WTC11 (cell line): ENCODE measurements around the gene DARS2. TPM values are rescaled to one million over a fixed set of nuclear protein-coding genes. Genes with fewer than 3 reads are reported as not detected.

Experiments used
- ATAC-seq: fragments of 200-7000 bp; cut with Tn5 transposase; 2 replicates; pipeline ENCODE4 v1.10.0; 2021; ENCODE audit warnings: mild to moderate bottlenecking, moderate library complexity
- CTCF ChIA-PET: fragments of 300-600 bp; sonication (Branson Sonifier 250); formaldehyde crosslinking; loops from one replicate; lab custom pipeline; 2021; ENCODE audit warnings: antibody characterized with exemption; lab: Charles Lee
- POLR2A ChIA-PET: fragments of 350-600 bp; sonication (Branson Sonifier 250); formaldehyde crosslinking; loops from one replicate; lab custom pipeline; 2021; ENCODE audit warnings: antibody characterized with exemption; lab: Charles Lee
- DNase-seq: peaks from one replicate; pipeline ENCODE4 v3.0.0; 2021; ENCODE audit warnings: low spot score
- H3K27ac Mint-ChIP-seq: 2 replicates; pipeline ENCODE4 v1.8.0; 2021; ENCODE audit warnings: mixed read lengths
- H3K27me3 Mint-ChIP-seq: 2 replicates; pipeline ENCODE4 v1.8.0; 2021; ENCODE audit warnings: low read depth, mild to moderate bottlenecking, moderate library complexity, mixed read lengths
- H3K36me3 Mint-ChIP-seq: 2 replicates; pipeline ENCODE4 v1.8.0; 2021; ENCODE audit warnings: mixed read lengths
- H3K4me1 Mint-ChIP-seq: 2 replicates; pipeline ENCODE4 v1.8.0; 2022; ENCODE audit warnings: mixed read lengths
- H3K4me3 Mint-ChIP-seq: 2 replicates; pipeline ENCODE4 v1.8.0; 2021; ENCODE audit warnings: mild to moderate bottlenecking, moderate library complexity, mixed read lengths
- H3K9me3 Mint-ChIP-seq: 2 replicates; pipeline ENCODE4 v1.8.0; 2021; ENCODE audit warnings: mixed read lengths
- ATF6 ChIP-seq: sonication (generic); formaldehyde crosslinking; IDR thresholded peaks from 2 replicates; pipeline ENCODE4 v1.8.1; 2023; ENCODE audit warnings: mild to moderate bottlenecking, missing genetic modification reagents
- CREB1 ChIP-seq: sonication (generic); formaldehyde crosslinking; IDR thresholded peaks from 2 replicates; pipeline ENCODE4 v1.8.0; 2023; ENCODE audit warnings: mild to moderate bottlenecking, missing genetic modification reagents
- CREM ChIP-seq: sonication (generic); formaldehyde crosslinking; IDR thresholded peaks from 2 replicates; pipeline ENCODE4 v1.8.1; 2022; ENCODE audit warnings: mild to moderate bottlenecking, missing genetic modification reagents, moderate library complexity
- ELF4 ChIP-seq: sonication (generic); formaldehyde crosslinking; IDR thresholded peaks from 2 replicates; pipeline ENCODE4 v1.8.1; 2022; ENCODE audit warnings: low read depth, mild to moderate bottlenecking, moderate library complexity, missing genetic modification reagents
- FOXJ3 ChIP-seq: sonication (generic); formaldehyde crosslinking; IDR thresholded peaks from 2 replicates; pipeline ENCODE4 v1.9.0; 2021; ENCODE audit warnings: missing genetic modification reagents, mild to moderate bottlenecking, borderline replicate concordance
- FOXK1 ChIP-seq: sonication (generic); formaldehyde crosslinking; IDR thresholded peaks from 2 replicates; pipeline ENCODE4 v1.8.0; 2022; ENCODE audit warnings: mild to moderate bottlenecking, moderate library complexity, missing genetic modification reagents
- FOXP1 ChIP-seq: sonication (generic); formaldehyde crosslinking; IDR thresholded peaks from 2 replicates; pipeline ENCODE4 v1.8.0; 2022; ENCODE audit warnings: missing genetic modification reagents, mild to moderate bottlenecking, moderate library complexity, borderline replicate concordance
- HMGA2 ChIP-seq: fragments of 250-450 bp; sonication (Bioruptor Pico); IDR thresholded peaks from 2 replicates; pipeline ENCODE4 v1.4.0; 2021; ENCODE audit warnings: mild to moderate bottlenecking, moderate library complexity
- JAZF1 ChIP-seq: fragments of 250-450 bp; sonication (Bioruptor Pico); IDR thresholded peaks from 2 replicates; pipeline ENCODE4 v1.9.0; 2021; ENCODE audit warnings: moderate library complexity, mild to moderate bottlenecking, inconsistent platforms
- NFE2L1 ChIP-seq: sonication (generic); formaldehyde crosslinking; IDR thresholded peaks from 2 replicates; pipeline ENCODE4 v1.8.1; 2023; ENCODE audit warnings: missing genetic modification reagents
- NR1H2 ChIP-seq: sonication (generic); formaldehyde crosslinking; IDR thresholded peaks from 2 replicates; pipeline ENCODE4 v1.9.0; 2021; ENCODE audit warnings: mild to moderate bottlenecking, moderate library complexity, missing genetic modification reagents
- NR3C1 ChIP-seq: sonication (generic); formaldehyde crosslinking; conservative IDR thresholded peaks from 2 replicates; pipeline ENCODE4 v1.8.1; 2023; ENCODE audit warnings: low read depth, mild to moderate bottlenecking, missing genetic modification reagents
- PREB ChIP-seq: sonication (generic); formaldehyde crosslinking; IDR thresholded peaks from 2 replicates; pipeline ENCODE4 v1.8.1; 2022; ENCODE audit warnings: mild to moderate bottlenecking, missing genetic modification reagents, moderate library complexity, borderline replicate concordance
- PRRX2 ChIP-seq: fragments of 250-450 bp; sonication (Bioruptor Pico); IDR thresholded peaks from 2 replicates; pipeline ENCODE4 v1.8.0; 2021; ENCODE audit warnings: mild to moderate bottlenecking
- RELA ChIP-seq: sonication (generic); formaldehyde crosslinking; IDR thresholded peaks from 2 replicates; pipeline ENCODE4 v1.8.1; 2022; ENCODE audit warnings: missing genetic modification reagents, mild to moderate bottlenecking, borderline replicate concordance
- RORB ChIP-seq: fragments of 250-450 bp; sonication (Bioruptor Pico); IDR thresholded peaks from 2 replicates; pipeline ENCODE4 v1.9.0; 2021; ENCODE audit warnings: mild to moderate bottlenecking
- SMAD3 ChIP-seq: sonication (generic); formaldehyde crosslinking; IDR thresholded peaks from 2 replicates; pipeline ENCODE4 v1.8.0; 2022; ENCODE audit warnings: missing genetic modification reagents, mild to moderate bottlenecking, borderline replicate concordance
- STAT6 ChIP-seq: sonication (generic); formaldehyde crosslinking; conservative IDR thresholded peaks from 2 replicates; pipeline ENCODE4 v1.8.1; 2023; ENCODE audit warnings: mild to moderate bottlenecking, low read depth, missing genetic modification reagents, moderate library complexity
- TEAD4 ChIP-seq: sonication (generic); formaldehyde crosslinking; IDR thresholded peaks from 2 replicates; pipeline ENCODE4 v1.8.0; 2022; ENCODE audit warnings: mild to moderate bottlenecking, missing genetic modification reagents
- USF1 ChIP-seq: sonication (generic); formaldehyde crosslinking; IDR thresholded peaks from 2 replicates; pipeline ENCODE4 v1.8.0; 2022; ENCODE audit warnings: mild to moderate bottlenecking, missing genetic modification reagents
- ZNF281 ChIP-seq: sonication (generic); formaldehyde crosslinking; IDR thresholded peaks from 2 replicates; pipeline ENCODE4 v1.8.0; 2023; ENCODE audit warnings: mild to moderate bottlenecking, missing genetic modification reagents
- ZNF317 ChIP-seq: sonication (generic); formaldehyde crosslinking; IDR thresholded peaks from 2 replicates; pipeline ENCODE4 v1.8.1; 2023; ENCODE audit warnings: low read depth, mild to moderate bottlenecking, moderate library complexity, missing genetic modification reagents, borderline replicate concordance
- ZNF512 ChIP-seq: sonication (generic); formaldehyde crosslinking; IDR thresholded peaks from 2 replicates; pipeline ENCODE4 v1.8.1; 2022; ENCODE audit warnings: missing genetic modification reagents, borderline replicate concordance
- total RNA-seq: library from RNA; stranded (reverse); gene quantifications from 3 replicates; pipeline ENCODE4 v1.2.3, GENCODE V29; 2021

The DARS2 gene
- total RNA-seq, 1 experiment from 2014 or later, result 38.0 TPM

DNA sequence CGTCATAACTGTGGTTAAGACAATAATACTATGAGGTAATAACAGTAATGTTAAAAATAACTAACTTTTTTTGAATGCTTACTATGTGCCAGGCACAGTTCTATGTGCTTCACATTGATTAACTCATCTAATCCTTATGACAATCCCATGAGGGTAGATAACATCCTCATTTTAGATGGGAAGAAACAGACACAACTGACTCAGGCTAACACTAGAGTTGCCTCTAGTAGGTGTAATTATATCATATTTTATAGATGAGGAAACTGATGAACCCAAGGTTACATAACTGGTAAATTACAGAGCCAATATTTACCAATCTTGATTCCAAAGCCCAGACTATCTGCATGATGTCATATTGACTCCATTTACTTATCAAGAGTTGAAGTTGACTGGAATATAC lies 69.1 kb downstream of the DARS2 start:
- DNase-seq, result no peak
- H3K4me1 Mint-ChIP-seq, result peaks cover 35% of the 10 kb centered on the region
- CTCF ChIA-PET, result no interaction called here
- H3K36me3 Mint-ChIP-seq, result no peaks in the 10 kb centered on the region
- no peak for TF ChIP-seq ZNF281 (CRISPR knock-in tag)
- no peak for TF ChIP-seq SMAD3 (CRISPR knock-in tag)
- TF ChIP-seq PRRX2, result no peak
- TF ChIP-seq ELF4, result no peak
- TF ChIP-seq HMGA2 (CRISPR knock-in tag), result no peak
- TF ChIP-seq USF1, result no peak
- no peak for TF ChIP-seq PREB
- H3K9me3 Mint-ChIP-seq, result no peaks in the 10 kb centered on the region
- ATAC-seq, result no peak
- POLR2A ChIA-PET, result no interaction called here
- no peak overlapping the region for H3K4me3 Mint-ChIP-seq
- H3K27ac Mint-ChIP-seq, result peak overlapping the region; percentile 54; the same call in 1 of the 2 replicates
- no peaks in the 10 kb centered on the region for H3K27me3 Mint-ChIP-seq

GRCh38 chr1:173894189-173894588 lies 69.7 kb downstream of the DARS2 start:
- Mint-ChIP-seq H3K36me3 (no peaks in the 10 kb centered on the region), H3K27me3 (no peaks in the 10 kb centered on the region), H3K4me3 (no peak overlapping the region), H3K4me1 (peaks cover 34% of the 10 kb centered on the region), H3K9me3 (no peaks in the 10 kb centered on the region), H3K27ac (peak overlapping the region; percentile 79; the same call in 1 of the 2 replicates)
- CTCF ChIA-PET, result no interaction called here
- DNase-seq, result no peak
- TF ChIP-seq ZNF512 (CRISPR knock-in tag), result no peak
- TF ChIP-seq NR1H2 (CRISPR knock-in tag), result no peak
- no peak for TF ChIP-seq FOXJ3 (CRISPR knock-in tag)
- TF ChIP-seq NFE2L1 (CRISPR knock-in tag), result no peak
- TF ChIP-seq CREM (CRISPR knock-in tag), result no peak
- TF ChIP-seq FOXP1 (CRISPR knock-in tag), result no peak
- TF ChIP-seq JAZF1 (CRISPR knock-in tag), result no peak
- no peak for TF ChIP-seq RELA
- no peak for TF ChIP-seq CREB1
- no peak for TF ChIP-seq TEAD4
- no peak for TF ChIP-seq RORB (CRISPR knock-in tag)
- no peak for TF ChIP-seq ATF6 (CRISPR knock-in tag)
- TF ChIP-seq NR3C1, result no peak
- no peak for TF ChIP-seq FOXK1 (CRISPR knock-in tag)
- no peak for TF ChIP-seq ZNF317 (CRISPR knock-in tag)
- no peak for TF ChIP-seq SMAD3 (CRISPR knock-in tag)
- no peak for TF ChIP-seq STAT6
- POLR2A ChIA-PET, result no interaction called here
- ATAC-seq, result no peak
